Hematopoietic multipotent progenitor cell treated with erythropoietin and hydrocortisone succinate and interleukin-3 and kit ligand, for 8 days (in vitro differentiated cells): ENCODE data around the gene ELK4.

Experiments used
- DNase-seq: peaks from one replicate; pipeline ENCODE4 v3.0.0-alpha.2; 2015

ELK4 gene

GRCh38 chr1:205579711-205580110 is 52.1 kb downstream of the ELK4 start:
- DNase-seq: no peak

GRCh38 chr1:205578780-205579571 is 52.8 kb downstream of the ELK4 start:
- DNase-seq: no peak

- no peak for DNase-seq
Measured at GRCh38 chr1:205577874-205578658, 53.7 kb downstream of the ELK4 start.

- DNase-seq: no peak
Measured at GRCh38 chr1:205576805-205577761, 54.7 kb downstream of the ELK4 start.

GRCh38 chr1:205576011-205576410 is 55.8 kb downstream of the ELK4 start:
- DNase-seq: no peak

GRCh38 chr1:205575294-205575885 is 56.4 kb downstream of the ELK4 start:
- DNase-seq: no peak

- DNase-seq: no peak
Measured at GRCh38 chr1:205572421-205572820, 59.4 kb downstream of the ELK4 start.

GRCh38 chr1:205571747-205572146 is 60.1 kb downstream of the ELK4 start:
- no peak for DNase-seq

- peak; percentile 52 for DNase-seq
Measured at GRCh38 chr1:205570796-205571537, 60.8 kb downstream of the ELK4 start.

GRCh38 chr1:205570173-205570501 is 61.7 kb downstream of the ELK4 start:
- DNase-seq: no peak

- no peak for DNase-seq
Measured at GRCh38 chr1:205569411-205570172, 62.2 kb downstream of the ELK4 start.

GRCh38 chr1:205568469-205569361 is 63.1 kb downstream of the ELK4 start:
- no peak for DNase-seq

- no peak for DNase-seq
Measured at GRCh38 chr1:205568135-205568468, 63.7 kb downstream of the ELK4 start.

GRCh38 chr1:205567716-205568115 is 64.1 kb downstream of the ELK4 start:
- no peak for DNase-seq

- no peak for DNase-seq
Measured at GRCh38 chr1:205565799-205566198, 66.0 kb downstream of the ELK4 start.

- no peak for DNase-seq
Measured at GRCh38 chr1:205563927-205564441, 67.8 kb downstream of the ELK4 start.

- DNase-seq: no peak
Measured at GRCh38 chr1:205561501-205562203, 70.2 kb downstream of the ELK4 start.
